SK-N-SH treated with all-trans-retinoic acid at 6 μM for 48 hours (cell line): ENCODE results near the gene DLAT.

ENCODE experiments used
- ARNTL ChIP-seq: fragments of 450-650 bp; formaldehyde crosslinking; IDR thresholded peaks from 2 replicates; pipeline ENCODE4 v1.5.0; 2020; ENCODE audit warnings: low read depth, mild to moderate bottlenecking, moderate library complexity, borderline replicate concordance
- CSRNP3 ChIP-seq: fragments of 250-450 bp; sonication (Bioruptor Pico); IDR thresholded peaks from 2 replicates; pipeline ENCODE4 v1.5.1; 2021; ENCODE audit warnings: mild to moderate bottlenecking, moderate library complexity
- PATZ1 ChIP-seq: fragments of 250-450 bp; sonication (Bioruptor Pico); IDR thresholded peaks from 2 replicates; pipeline ENCODE4 v1.8.0; 2020; ENCODE audit warnings: mild to moderate bottlenecking, moderate library complexity, borderline replicate concordance
- SNAI2 ChIP-seq: fragments of 250-450 bp; sonication (Bioruptor Pico); IDR thresholded peaks from 2 replicates; pipeline ENCODE4 v1.5.0; 2020; ENCODE audit warnings: mild to moderate bottlenecking, moderate library complexity
- TOX ChIP-seq: fragments of 250-450 bp; sonication (Bioruptor Pico); IDR thresholded peaks from 2 replicates; pipeline ENCODE4 v1.8.0; 2021; ENCODE audit warnings: mild to moderate bottlenecking, moderate library complexity, borderline replicate concordance

GRCh38 chr11:112044961-112045360 is 19.8 kb downstream of the DLAT start:
- TF ChIP-seq ARNTL (CRISPR knock-in tag) (no peak), CSRNP3 (no peak), PATZ1 (no peak), TOX (CRISPR knock-in tag) (no peak), SNAI2 (CRISPR knock-in tag) (no peak)
